ENCODE results near the gene VEGFC. TPM values are rescaled to one million over a fixed set of nuclear protein-coding genes. Genes with fewer than 3 reads are reported as not detected.

Gene VEGFC
- polyA plus RNA-seq, 1 donor (not counting 4 experiments of a cell fraction or from before 2014, with no cell fraction given): 19.4 TPM

GRCh38 chr4:176817204-176817603 is 24.5 kb upstream of the VEGFC start:
- Histone ChIP-seq H3K4me2 (ENCODE audit: control insufficient read depth, extremely low read depth, insufficient read depth, low read depth, low read length) (no peak overlapping the region), H3K27ac (ENCODE audit: control insufficient read depth, insufficient read depth, low read length) (no peak overlapping the region), H3K4me3 (ENCODE audit: control insufficient read depth in 2 of 3, extremely low read depth in 1 of 3, insufficient read depth in 2 of 3, low read depth in 1 of 3, low read length in 3 of 3) (no peak overlapping the region), H3K27me3 (ENCODE audit: control insufficient read depth, extremely low read depth, insufficient read depth, low read length) (no peaks in the 10 kb centered on the region), H2AFZ (ENCODE audit: control insufficient read depth, low read length) (no peak overlapping the region), H4K20me1 (ENCODE audit: control insufficient read depth, extremely low read depth, insufficient read depth, low read length) (no peaks in the 10 kb centered on the region), H3K4me1 (ENCODE audit: control insufficient read depth, extremely low read depth, insufficient read depth, low read length) (no peaks in the 10 kb centered on the region), H3K9ac (ENCODE audit: control insufficient read depth, extremely low read depth, insufficient read depth, low read length) (no peak overlapping the region), H3K36me3 (ENCODE audit: control insufficient read depth in 2 of 2, extremely low read depth in 1 of 2, insufficient read depth in 2 of 2, low read length in 2 of 2) (no peaks in the 10 kb centered on the region), H3K79me2 (ENCODE audit: control insufficient read depth, insufficient read depth, low read length) (no peaks in the 10 kb centered on the region), H3K9me1 (ENCODE audit: control insufficient read depth, extremely low read depth, insufficient read depth, low read length) (no peaks in the 10 kb centered on the region), H3K9me3 (ENCODE audit: control insufficient read depth, low read depth, low read length) (no peaks in the 10 kb centered on the region)
- dilution Hi-C loops (cut with MboI; ENCODE audit: extremely low pct_ligation_motif_present, low sequenced_read_pairs): no loop called here
- no peak for DNase-seq (ENCODE audit: low read depth, low spot score)
- FAIRE-seq: no peak
- TF ChIP-seq, protein P1, sequence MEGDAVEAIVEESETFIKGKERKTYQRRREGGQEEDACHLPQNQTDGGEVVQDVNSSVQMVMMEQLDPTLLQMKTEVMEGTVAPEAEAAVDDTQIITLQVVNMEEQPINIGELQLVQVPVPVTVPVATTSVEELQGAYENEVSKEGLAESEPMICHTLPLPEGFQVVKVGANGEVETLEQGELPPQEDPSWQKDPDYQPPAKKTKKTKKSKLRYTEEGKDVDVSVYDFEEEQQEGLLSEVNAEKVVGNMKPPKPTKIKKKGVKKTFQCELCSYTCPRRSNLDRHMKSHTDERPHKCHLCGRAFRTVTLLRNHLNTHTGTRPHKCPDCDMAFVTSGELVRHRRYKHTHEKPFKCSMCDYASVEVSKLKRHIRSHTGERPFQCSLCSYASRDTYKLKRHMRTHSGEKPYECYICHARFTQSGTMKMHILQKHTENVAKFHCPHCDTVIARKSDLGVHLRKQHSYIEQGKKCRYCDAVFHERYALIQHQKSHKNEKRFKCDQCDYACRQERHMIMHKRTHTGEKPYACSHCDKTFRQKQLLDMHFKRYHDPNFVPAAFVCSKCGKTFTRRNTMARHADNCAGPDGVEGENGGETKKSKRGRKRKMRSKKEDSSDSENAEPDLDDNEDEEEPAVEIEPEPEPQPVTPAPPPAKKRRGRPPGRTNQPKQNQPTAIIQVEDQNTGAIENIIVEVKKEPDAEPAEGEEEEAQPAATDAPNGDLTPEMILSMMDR (optimal IDR thresholded peaks at IDR 0.05 in 1 of 3, IDR thresholded peaks at IDR 0.05 in 1 of 3, conservative IDR thresholded peaks at IDR 0.05 in 1 of 3; ENCODE audit: extremely low read depth in 1 of 3, insufficient read depth in 2 of 3, low read length in 3 of 3): no peak
- TF ChIP-seq EZH2 (IDR thresholded peaks at IDR 0.05; ENCODE audit: low read length): no peak

DNA sequence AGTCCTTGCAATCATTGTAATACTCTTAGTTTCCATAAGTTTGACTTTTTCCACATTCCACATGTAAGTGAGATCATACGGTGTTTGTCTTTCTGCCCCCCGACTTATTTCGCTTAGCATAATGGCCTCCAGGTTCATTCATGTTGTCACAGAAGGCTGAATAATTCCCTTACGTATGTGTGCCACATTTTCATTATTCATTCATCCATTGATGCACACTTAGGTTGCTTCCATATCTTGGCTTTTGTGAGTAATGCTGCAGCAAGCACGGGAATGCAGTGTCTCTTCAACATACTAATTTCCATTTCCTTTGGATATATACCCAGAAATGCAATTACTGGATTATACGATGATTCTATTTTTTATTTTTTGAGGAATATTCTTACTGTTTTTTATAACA is 22.0 kb upstream of the VEGFC start:
- Histone ChIP-seq H3K4me1 (ENCODE audit: control insufficient read depth, extremely low read depth, insufficient read depth, low read length) (no peaks in the 10 kb centered on the region), H4K20me1 (ENCODE audit: control insufficient read depth, extremely low read depth, insufficient read depth, low read length) (no peaks in the 10 kb centered on the region), H3K79me2 (ENCODE audit: control insufficient read depth, insufficient read depth, low read length) (no peaks in the 10 kb centered on the region), H3K36me3 (ENCODE audit: control insufficient read depth in 2 of 2, extremely low read depth in 1 of 2, insufficient read depth in 2 of 2, low read length in 2 of 2) (no peaks in the 10 kb centered on the region), H3K4me2 (ENCODE audit: control insufficient read depth, extremely low read depth, insufficient read depth, low read depth, low read length) (no peak overlapping the region), H3K27me3 (ENCODE audit: control insufficient read depth, extremely low read depth, insufficient read depth, low read length) (no peaks in the 10 kb centered on the region), H2AFZ (ENCODE audit: control insufficient read depth, low read length) (no peak overlapping the region), H3K27ac (ENCODE audit: control insufficient read depth, insufficient read depth, low read length) (no peak overlapping the region), H3K9me1 (ENCODE audit: control insufficient read depth, extremely low read depth, insufficient read depth, low read length) (no peaks in the 10 kb centered on the region), H3K9me3 (ENCODE audit: control insufficient read depth, low read depth, low read length) (no peaks in the 10 kb centered on the region), H3K4me3 (ENCODE audit: control insufficient read depth in 2 of 3, extremely low read depth in 1 of 3, insufficient read depth in 2 of 3, low read depth in 1 of 3, low read length in 3 of 3) (no peak overlapping the region), H3K9ac (ENCODE audit: control insufficient read depth, extremely low read depth, insufficient read depth, low read length) (no peak overlapping the region)
- FAIRE-seq: no peak
- dilution Hi-C loops (cut with MboI; ENCODE audit: extremely low pct_ligation_motif_present, low sequenced_read_pairs): no loop called here
- DNase-seq (ENCODE audit: low read depth, low spot score): no peak
- TF ChIP-seq, protein P1 (optimal IDR thresholded peaks at IDR 0.05 in 1 of 3, IDR thresholded peaks at IDR 0.05 in 1 of 3, conservative IDR thresholded peaks at IDR 0.05 in 1 of 3; ENCODE audit: extremely low read depth in 1 of 3, insufficient read depth in 2 of 3, low read length in 3 of 3): no peak
- no peak for TF ChIP-seq EZH2 (IDR thresholded peaks at IDR 0.05; ENCODE audit: low read length)

All from keratinocyte (primary cell).